Gastroesophageal sphincter (tissue), 3 donors: ENCODE measurements around the gene CNTN5.

Source experiments
- POLR2A ChIP-seq, 2 donors: fragments of 450-650 bp; IDR thresholded peaks; one replicate each; pipeline ENCODE4 v1.6.1; 2017; ENCODE audit warnings: antibody characterized with exemption in 2 of 2, mild to moderate bottlenecking in 2 of 2, moderate library complexity in 1 of 2
- TF ChIP-seq, protein P1 (sequence below), 4 experiments: fragments of 200-600 bp in 2 of 4; fragments of 450-650 bp in 2 of 4; sonication (generic) in 1 of 4; IDR thresholded peaks; one replicate each; pipeline ENCODE4 v1.5.1; 2017 to 2019; ENCODE audit warnings: antibody characterized with exemption in 4 of 4, mild to moderate bottlenecking in 2 of 4, moderate library complexity in 2 of 4

DNA sequence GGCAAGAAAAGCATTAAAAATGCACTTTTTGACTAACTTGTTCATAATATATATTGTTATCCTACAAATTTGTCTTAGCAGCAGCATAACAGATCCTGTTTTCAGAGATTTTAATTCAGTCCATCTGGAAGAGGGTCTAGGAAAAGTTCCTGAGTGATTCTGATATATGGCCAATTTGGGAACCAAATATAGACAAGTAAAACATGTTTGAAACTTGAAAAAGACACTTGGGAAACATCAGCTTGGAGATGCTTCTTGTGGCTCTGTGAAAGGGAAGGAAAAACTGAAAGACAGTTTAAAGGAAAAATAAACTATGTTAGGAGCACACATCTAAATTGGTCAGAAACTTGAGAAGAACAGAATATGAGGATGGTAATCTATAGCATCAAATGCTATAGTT, 697.5 kb downstream of the CNTN5 start:
- TF ChIP-seq, protein P1, sequence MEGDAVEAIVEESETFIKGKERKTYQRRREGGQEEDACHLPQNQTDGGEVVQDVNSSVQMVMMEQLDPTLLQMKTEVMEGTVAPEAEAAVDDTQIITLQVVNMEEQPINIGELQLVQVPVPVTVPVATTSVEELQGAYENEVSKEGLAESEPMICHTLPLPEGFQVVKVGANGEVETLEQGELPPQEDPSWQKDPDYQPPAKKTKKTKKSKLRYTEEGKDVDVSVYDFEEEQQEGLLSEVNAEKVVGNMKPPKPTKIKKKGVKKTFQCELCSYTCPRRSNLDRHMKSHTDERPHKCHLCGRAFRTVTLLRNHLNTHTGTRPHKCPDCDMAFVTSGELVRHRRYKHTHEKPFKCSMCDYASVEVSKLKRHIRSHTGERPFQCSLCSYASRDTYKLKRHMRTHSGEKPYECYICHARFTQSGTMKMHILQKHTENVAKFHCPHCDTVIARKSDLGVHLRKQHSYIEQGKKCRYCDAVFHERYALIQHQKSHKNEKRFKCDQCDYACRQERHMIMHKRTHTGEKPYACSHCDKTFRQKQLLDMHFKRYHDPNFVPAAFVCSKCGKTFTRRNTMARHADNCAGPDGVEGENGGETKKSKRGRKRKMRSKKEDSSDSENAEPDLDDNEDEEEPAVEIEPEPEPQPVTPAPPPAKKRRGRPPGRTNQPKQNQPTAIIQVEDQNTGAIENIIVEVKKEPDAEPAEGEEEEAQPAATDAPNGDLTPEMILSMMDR (IDR thresholded peaks at IDR 0.05), result no peak
- TF ChIP-seq POLR2A (IDR thresholded peaks at IDR 0.05), result no peak
